Mesodermal cell (in vitro differentiated cells): Measurements from ENCODE around the gene FBXO47.
"Not testable (repeated sequence)": the region's sequence is repeated elsewhere in the genome, so short reads cannot be mapped to it uniquely, and the experiment has no call there.

ENCODE experiments used
- H3K27ac ChIP-seq: 2 replicates; pipeline ENCODE4 v1.7.0; 2013; ENCODE audit warnings: mild to moderate bottlenecking, low read depth, low read length, moderate library complexity; ENCODE audit not compliant: severe bottlenecking
- H3K36me3 ChIP-seq: 2 replicates; pipeline ENCODE4 v1.7.1; 2013; ENCODE audit warnings: mild to moderate bottlenecking, low read length, moderate library complexity; ENCODE audit not compliant: control insufficient read depth, insufficient read depth
- H3K4me1 ChIP-seq: one replicate; pipeline ENCODE4 v1.7.1; 2013; ENCODE audit warnings: mild to moderate bottlenecking, low read length; ENCODE audit not compliant: insufficient read depth, control insufficient read depth, poor library complexity, severe bottlenecking
- H3K4me3 ChIP-seq: 2 replicates; pipeline ENCODE4 v1.7.0; 2013; ENCODE audit warnings: low read length, control low read depth, mild to moderate bottlenecking; ENCODE audit not compliant: insufficient read depth, poor library complexity, severe bottlenecking; ENCODE audit errors: extremely low read depth
- H3K9me3 ChIP-seq: 2 replicates; pipeline ENCODE4 v1.7.1; 2013; ENCODE audit warnings: mild to moderate bottlenecking, low read length, moderate library complexity; ENCODE audit not compliant: control insufficient read depth
- WGBS, 2 experiments: methylation state at CpG; one replicate each; pipeline ENCODE4 v1.1.5; 2013; ENCODE audit warnings: missing lambda C conversion rate in 2 of 2; ENCODE audit not compliant: insufficient coverage in 2 of 2; 5-methylcytosine and 5-hydroxymethylcytosine counted together

The FBXO47 gene

DNA sequence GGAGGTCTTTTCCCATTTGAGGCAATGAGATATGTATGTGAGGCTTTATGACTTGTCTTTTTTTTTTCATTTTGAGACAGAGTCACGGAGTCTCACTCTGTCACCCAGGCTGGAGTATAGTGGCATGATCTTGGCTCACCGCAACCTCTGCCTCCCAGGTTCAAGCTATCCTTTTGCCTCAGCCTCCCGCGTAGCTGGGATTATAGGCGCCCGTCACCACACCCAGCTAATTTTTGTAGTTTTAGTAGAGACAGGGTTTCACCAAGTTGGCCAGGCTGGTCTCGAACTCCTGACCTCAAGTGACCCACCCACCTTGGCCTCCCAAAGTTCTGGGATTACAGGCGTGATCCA is 55.5 kb downstream of the FBXO47 start:
- H3K27ac ChIP-seq, H3K9me3 ChIP-seq, H3K4me3 ChIP-seq: not testable (repeated sequence)
- H3K36me3 ChIP-seq = peaks cover 78% of the 10 kb centered on the region
- WGBS, 2 experiments = 91 to 100% methylated on average over 8 of the region's 8 CpGs
- peaks cover 24% of the 10 kb centered on the region for H3K4me1 ChIP-seq

DNA sequence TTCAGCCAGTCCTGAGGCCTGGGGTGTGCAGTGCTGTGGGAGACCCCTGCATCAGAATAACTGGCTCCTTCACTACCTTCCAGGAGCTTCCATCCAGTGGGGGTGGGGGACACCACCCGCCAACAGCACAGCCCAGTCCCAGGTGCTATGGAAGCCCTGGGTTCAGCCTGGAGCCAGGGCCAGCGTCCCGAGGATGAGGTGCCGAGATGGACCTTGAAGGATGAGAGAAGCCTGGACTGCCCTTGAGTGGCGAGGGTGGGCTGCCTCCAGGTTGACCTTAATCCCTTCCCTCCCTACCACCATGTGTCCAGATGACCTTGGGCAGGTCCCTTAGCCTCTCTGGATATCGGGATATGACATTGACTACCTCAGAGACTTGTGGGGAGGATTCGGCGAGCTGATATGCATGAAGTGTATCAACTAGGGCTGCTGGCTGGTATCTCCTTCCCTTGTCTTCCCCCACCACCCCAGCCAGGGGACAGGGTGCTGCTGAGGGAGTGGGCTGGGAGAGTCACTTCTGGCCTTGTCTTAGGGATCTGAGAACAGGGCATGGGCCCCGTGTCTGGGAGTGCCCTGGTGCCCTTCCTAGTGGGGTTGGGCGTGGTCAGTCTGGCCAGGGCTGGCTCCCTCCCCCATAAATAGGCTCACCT is 56.0 kb downstream of the FBXO47 start:
- no peaks in the 10 kb centered on the region for H3K9me3 ChIP-seq

DNA sequence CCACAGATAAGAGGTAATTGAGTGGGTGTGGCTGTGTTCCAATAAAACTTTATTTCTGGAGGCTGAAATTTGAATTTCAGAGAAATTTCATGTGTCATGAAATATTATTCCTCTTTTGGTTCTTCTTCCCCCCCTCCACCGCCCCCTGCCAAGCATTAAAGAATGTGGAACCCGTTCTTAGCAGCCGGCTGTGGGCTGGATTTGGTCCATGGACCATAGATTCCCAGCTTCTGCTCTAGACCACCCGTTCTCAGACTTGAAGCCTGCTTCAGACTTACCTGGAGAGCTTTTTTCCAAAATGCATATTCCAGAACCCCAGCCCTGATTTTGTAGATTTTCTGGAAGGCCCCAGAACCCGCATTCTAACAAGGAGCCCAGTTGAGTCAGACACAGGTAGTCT is 56.9 kb downstream of the FBXO47 start:
- WGBS, 2 experiments = 67 to 75% methylated on average over 3 to 4 of the region's 5 CpGs
- no peak overlapping the region for H3K4me3 ChIP-seq
- H3K27ac ChIP-seq = no peak overlapping the region
- peaks cover 36% of the 10 kb centered on the region for H3K4me1 ChIP-seq
- no peaks in the 10 kb centered on the region for H3K9me3 ChIP-seq
- H3K36me3 ChIP-seq = peaks cover 76% of the 10 kb centered on the region

More for the DNA sequence above, 56.0 kb downstream of the FBXO47 start:
- H3K36me3 ChIP-seq = peaks cover 77% of the 10 kb centered on the region
- peaks cover 29% of the 10 kb centered on the region for H3K4me1 ChIP-seq
- no peak overlapping the region for H3K27ac ChIP-seq
- no peak overlapping the region for H3K4me3 ChIP-seq
- WGBS, 2 experiments = 97 to 100% methylated on average over 5 to 6 of the region's 10 CpGs

DNA sequence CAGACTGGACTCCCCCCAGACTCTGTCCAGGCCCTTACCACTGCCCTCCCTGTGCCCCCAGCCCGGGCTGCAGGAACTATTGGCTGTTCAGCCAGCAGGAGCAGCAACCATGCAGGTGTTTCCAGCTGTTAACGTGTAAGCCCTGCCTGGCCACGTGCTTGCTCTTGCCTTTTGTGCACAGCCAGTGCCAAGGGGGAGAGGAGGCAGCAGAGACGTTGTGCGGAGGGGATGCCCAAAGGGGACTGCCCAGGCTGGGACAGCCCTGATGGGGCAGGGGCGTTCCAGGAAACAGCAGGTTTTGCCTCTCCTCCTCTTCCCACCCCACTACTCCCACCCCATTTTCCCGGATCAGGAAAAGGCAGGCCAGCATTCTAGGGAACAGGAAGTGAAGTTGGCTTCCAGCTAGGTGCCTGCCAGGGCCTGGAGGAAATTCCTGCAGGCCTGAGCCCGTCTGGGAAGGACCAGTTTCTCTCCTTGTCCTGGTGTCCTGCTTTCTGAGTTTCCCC is 58.5 kb downstream of the FBXO47 start:
- Histone ChIP-seq H3K4me3 (no peak overlapping the region), H3K9me3 (no peaks in the 10 kb centered on the region), H3K4me1 (peaks cover 32% of the 10 kb centered on the region), H3K36me3 (peaks cover 76% of the 10 kb centered on the region), H3K27ac (peak overlapping the region; percentile 6)
- 63 to 82% methylated on average over 5 to 7 of the region's 8 CpGs for WGBS, 2 experiments

DNA sequence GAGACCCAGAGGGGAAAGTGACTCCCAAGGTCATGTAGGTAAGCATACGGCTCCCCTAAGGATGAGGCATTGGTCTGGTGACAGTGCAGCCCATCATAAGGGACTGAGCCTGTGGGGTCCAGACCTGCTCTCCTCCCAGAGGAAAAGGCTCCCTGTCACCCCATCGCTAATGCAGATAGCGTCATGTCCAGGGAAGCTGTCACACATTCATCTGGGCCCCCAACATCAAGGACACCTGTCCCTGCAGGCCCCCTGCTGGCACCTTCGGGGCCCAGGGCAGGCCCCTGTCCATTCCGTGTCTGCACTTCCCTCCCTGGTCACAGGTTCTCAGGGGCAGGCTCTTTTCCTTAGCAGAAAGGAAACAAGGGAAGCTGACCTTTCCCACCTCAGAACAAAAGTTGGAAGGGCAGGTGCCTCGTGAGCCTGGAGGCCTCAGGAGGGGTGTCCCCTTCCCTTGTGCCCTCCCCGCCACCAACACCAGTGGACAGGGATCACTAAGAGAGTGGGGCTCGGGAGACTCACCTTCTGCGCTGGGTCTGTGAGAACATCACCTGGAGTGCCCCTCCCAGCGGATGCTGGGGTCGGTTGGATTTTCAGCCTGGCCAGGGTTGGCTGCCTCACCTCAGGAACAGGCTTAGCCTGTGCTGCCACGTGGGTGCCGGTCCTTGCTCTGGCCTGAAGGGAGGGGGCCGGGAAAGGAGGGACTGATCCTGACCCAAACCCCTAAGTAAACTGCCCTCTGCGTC is 59.1 kb downstream of the FBXO47 start:
- Histone ChIP-seq H3K4me3 (no peak overlapping the region), H3K9me3 (no peaks in the 10 kb centered on the region), H3K4me1 (peaks cover 32% of the 10 kb centered on the region), H3K36me3 (peaks cover 76% of the 10 kb centered on the region), H3K27ac (peak overlapping the region; percentile 6)
- WGBS, 2 experiments = 77 to 82% methylated on average over 12 to 14 of the region's 15 CpGs

DNA sequence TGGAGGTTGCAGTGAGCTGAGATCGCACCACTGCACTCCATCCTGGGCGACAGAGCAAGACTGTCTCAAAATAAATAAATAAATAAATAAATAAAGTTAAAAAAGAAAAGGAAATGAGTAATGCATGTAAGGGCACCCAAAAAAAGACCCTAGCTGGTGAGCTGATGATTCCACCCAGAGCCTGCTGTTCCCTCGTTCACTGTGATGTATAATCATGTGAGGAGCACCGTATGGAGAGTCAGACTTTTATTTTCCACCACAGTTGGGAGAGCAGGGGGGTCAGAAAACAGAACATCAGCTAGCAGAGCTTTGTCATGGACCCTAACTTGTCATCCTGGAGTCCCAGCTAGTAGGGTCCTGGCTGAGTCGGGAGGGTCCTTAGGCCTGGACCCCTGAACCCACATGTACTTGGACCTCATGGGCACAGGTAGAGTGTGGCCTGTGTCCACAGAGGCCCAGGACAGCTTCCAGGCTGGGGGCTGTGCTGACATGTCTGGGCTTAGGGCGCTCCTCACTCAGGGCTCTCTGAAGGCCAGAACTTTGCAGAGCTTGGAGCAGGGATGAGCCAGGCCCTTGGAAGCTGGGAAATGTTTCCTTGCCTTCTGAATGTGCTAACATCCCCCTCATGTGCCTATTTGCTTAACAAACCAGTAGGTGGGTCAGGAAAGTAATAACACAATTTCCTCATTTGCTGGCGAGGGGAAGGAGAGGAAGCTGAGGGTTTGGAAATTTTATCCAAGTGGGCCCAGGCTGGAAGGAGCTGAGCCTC is 60.6 kb downstream of the FBXO47 start:
- H3K4me1 ChIP-seq = peaks cover 37% of the 10 kb centered on the region
- 88 to 94% methylated on average over 4 to 5 of the region's 7 CpGs for WGBS, 2 experiments
- no peak overlapping the region for H3K4me3 ChIP-seq
- peaks cover 69% of the 10 kb centered on the region for H3K36me3 ChIP-seq
- H3K9me3 ChIP-seq = no peaks in the 10 kb centered on the region
- H3K27ac ChIP-seq = peak overlapping the region; percentile 29

DNA sequence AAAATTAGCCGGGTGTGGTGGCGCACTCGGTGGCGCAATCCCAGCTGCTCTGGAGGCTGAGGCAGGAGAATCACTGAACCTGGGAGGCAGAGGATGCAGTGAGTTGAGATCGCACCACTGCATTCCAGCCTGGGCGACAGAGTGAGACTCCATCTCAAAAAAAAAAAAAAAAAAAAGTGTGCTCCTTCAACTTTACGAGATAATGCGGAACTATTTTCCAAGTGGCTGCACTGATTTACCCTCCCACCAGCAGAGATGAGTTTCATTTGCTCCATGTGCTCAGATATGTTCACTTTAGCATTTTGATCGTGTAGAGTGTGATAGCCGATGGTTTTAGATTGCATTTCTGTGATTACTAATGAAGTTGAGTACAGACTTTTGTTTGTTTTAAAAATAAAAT is 61.8 kb downstream of the FBXO47 start:
- 94 to 97% methylated on average over 6 to 8 of the region's 10 CpGs for WGBS, 2 experiments
- Histone ChIP-seq H3K9me3 (no peaks in the 10 kb centered on the region), H3K4me1 (peaks cover 49% of the 10 kb centered on the region), H3K4me3 (no peak overlapping the region), H3K27ac (no peak overlapping the region), H3K36me3 (peaks cover 61% of the 10 kb centered on the region)

DNA sequence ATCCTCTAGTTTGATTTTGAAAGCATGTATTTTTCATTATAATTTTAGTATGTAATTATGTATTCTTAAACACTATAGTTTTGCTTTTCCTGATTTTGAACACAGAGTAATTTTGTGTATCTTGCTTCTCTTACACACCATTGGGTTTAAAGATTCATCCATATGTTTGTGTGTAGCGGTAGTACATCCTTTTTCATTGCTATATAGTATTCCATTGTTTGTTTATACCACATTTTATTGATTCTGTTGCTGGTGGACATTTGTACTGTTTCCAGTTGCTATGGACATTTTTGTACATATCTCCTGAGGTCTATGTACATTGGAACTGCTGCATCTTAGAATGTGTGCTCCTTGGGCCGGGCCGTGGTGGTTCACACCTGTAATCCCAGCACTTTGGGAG is 62.3 kb downstream of the FBXO47 start:
- Histone ChIP-seq H3K27ac (no peak overlapping the region), H3K4me1 (peaks cover 49% of the 10 kb centered on the region), H3K4me3 (no peak overlapping the region), H3K36me3 (peaks cover 56% of the 10 kb centered on the region), H3K9me3 (no peaks in the 10 kb centered on the region)
- 92% methylated on average over 2 of the region's 3 CpGs; no CpG with 5 or more reads in 1 of the 2 experiments for WGBS, 2 experiments

DNA sequence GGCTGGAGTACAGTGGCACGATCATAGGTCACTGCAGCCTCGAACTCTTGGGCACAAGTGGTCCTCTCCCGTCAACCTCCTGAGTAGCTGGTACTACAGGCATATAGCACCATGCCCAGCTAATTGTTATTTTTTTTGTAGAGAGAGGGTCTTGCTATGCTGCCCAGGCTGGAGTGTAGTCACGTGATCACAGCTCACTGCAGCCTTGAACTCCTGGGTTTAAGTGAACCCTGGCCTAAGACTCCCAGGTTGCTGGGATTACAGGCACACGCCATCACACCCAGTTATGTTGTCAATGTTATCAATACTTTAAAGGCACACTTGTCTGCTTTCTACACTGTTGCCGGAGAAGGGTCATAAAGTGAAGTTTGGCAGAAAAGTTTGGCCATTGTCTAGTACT is 63.8 kb downstream of the FBXO47 start:
- WGBS, 2 experiments = 93 to 100% methylated on average over 5 of the region's 6 CpGs
- Histone ChIP-seq H3K4me3 (no peak overlapping the region), H3K36me3 (peaks cover 62% of the 10 kb centered on the region), H3K27ac (no peak overlapping the region), H3K9me3 (no peaks in the 10 kb centered on the region), H3K4me1 (peaks cover 50% of the 10 kb centered on the region)

DNA sequence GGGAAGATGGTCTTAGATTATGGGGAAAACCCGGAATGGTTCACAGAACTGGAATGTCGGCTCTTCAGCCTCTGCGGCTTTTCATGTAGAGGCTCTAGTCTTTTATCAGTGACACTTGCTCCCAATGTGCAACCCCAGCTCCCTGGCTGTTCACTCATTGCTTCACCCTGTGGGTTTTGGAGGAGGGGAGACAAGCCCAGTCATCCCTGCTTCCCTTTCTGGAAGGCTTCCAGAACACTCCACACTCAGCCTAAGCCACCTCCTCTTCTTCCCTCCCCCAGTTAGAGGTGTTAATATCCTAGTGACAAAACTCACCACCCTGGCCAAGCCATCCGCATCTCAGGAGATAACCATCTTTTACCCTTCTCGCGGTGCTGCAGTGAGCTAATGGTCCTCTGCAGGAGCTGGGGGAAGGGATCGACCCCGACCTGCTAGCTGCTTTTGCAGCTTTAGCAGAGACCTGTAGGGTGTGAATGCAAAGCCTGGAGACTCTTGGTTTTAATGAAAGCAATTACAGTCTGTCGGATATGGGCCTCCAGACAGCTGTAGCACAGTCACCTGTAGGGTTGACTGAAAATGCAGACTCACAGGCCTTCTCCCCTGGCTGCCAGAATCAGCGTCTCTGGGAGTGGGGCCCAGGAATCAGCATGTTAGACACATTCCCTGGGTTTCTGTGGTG is 66.1 kb downstream of the FBXO47 start:
- Histone ChIP-seq H3K36me3 (peaks cover 77% of the 10 kb centered on the region), H3K9me3 (no peaks in the 10 kb centered on the region), H3K27ac (peak overlapping the region; percentile 86), H3K4me3 (no peak overlapping the region), H3K4me1 (peaks cover 35% of the 10 kb centered on the region)
- 29 to 39% methylated on average over 9 of the region's 10 CpGs for WGBS, 2 experiments
